Stimulated activated CD4-positive, alpha-beta T cell treated with anti-CD3 and anti-CD28 coated beads, TNF-alpha, amount 100 ng/mL, for 1 hour (primary cell): Measurements from ENCODE around the gene MBP.
"Not testable (repeated sequence)": the region's sequence is repeated elsewhere in the genome, so short reads cannot be mapped to it uniquely, and the experiment has no call there.

Source experiments
- DNase-seq, 3 donors: peaks; one replicate each; pipeline ENCODE4 v3.0.0-alpha.2; 2020; ENCODE audit warnings: low read depth in 3 of 3, low spot score in 1 of 3

The MBP gene

GRCh38 chr18:76994086-76994654 is 138.4 kb downstream of the MBP start:
- DNase-seq, result no peak

GRCh38 chr18:76993573-76993972 is 139.0 kb downstream of the MBP start:
- no peak for DNase-seq

- DNase-seq, result no peak
Observed at GRCh38 chr18:76993085-76993382, 139.5 kb downstream of the MBP start.

- no peak for DNase-seq
Observed at GRCh38 chr18:76992226-76993084, 140.1 kb downstream of the MBP start.

GRCh38 chr18:76991021-76991688 is 141.4 kb downstream of the MBP start:
- no peak for DNase-seq

- DNase-seq, result not testable (repeated sequence)
Observed at GRCh38 chr18:76990343-76991020, 142.1 kb downstream of the MBP start.

- DNase-seq, result no peak
Observed at GRCh38 chr18:76989647-76990190, 142.9 kb downstream of the MBP start.

GRCh38 chr18:76988827-76989646 is 143.5 kb downstream of the MBP start:
- DNase-seq, result no peak

- no peak for DNase-seq
Observed at GRCh38 chr18:76988031-76988826, 144.4 kb downstream of the MBP start.

- DNase-seq, result no peak
Observed at GRCh38 chr18:76986406-76986805, 146.2 kb downstream of the MBP start.

GRCh38 chr18:76985951-76986236 is 146.7 kb downstream of the MBP start:
- no peak for DNase-seq

- DNase-seq, result no peak
Observed at GRCh38 chr18:76985156-76985950, 147.2 kb downstream of the MBP start.

GRCh38 chr18:76984193-76985155 is 148.1 kb downstream of the MBP start:
- DNase-seq, result no peak

- DNase-seq, result no peak
Observed at GRCh38 chr18:76983613-76984051, 149.0 kb downstream of the MBP start.

- DNase-seq, result peak; percentile 55 to 81 (median 69)
Observed at GRCh38 chr18:76982841-76983583, 149.6 kb downstream of the MBP start.

GRCh38 chr18:76982038-76982437 is 150.5 kb downstream of the MBP start:
- DNase-seq, result no peak

GRCh38 chr18:76981396-76981968 is 151.1 kb downstream of the MBP start:
- DNase-seq, result no peak
